CD4-positive, alpha-beta T cell treated with Interleukin-6 for 4 hours (primary cell): ENCODE measurements around the gene NR1H2.

Experiments
- DNase-seq: peaks from one replicate; pipeline ENCODE4 v3.0.0-alpha.2; 2020; ENCODE audit warnings: mixed read lengths

The NR1H2 gene

GRCh38 chr19:50406156-50406820 is 30.0 kb downstream of the NR1H2 start:
- no peak for DNase-seq

GRCh38 chr19:50406829-50407228 is 30.6 kb downstream of the NR1H2 start:
- DNase-seq: no peak

- DNase-seq: no peak
These were observed 33.1 kb downstream of the NR1H2 start for GRCh38 chr19:50409347-50409746.

GRCh38 chr19:50410109-50410508 is 33.9 kb downstream of the NR1H2 start:
- no peak for DNase-seq

GRCh38 chr19:50412419-50412818 is 36.2 kb downstream of the NR1H2 start:
- no peak for DNase-seq

- DNase-seq: no peak
These were observed 36.8 kb downstream of the NR1H2 start for GRCh38 chr19:50413096-50413495.

GRCh38 chr19:50413531-50413930 is 37.3 kb downstream of the NR1H2 start:
- DNase-seq: no peak

GRCh38 chr19:50414864-50415660 is 38.8 kb downstream of the NR1H2 start:
- DNase-seq: peak; percentile 79

GRCh38 chr19:50415661-50416033 is 39.4 kb downstream of the NR1H2 start:
- no peak for DNase-seq

GRCh38 chr19:50416034-50416977 is 40.0 kb downstream of the NR1H2 start:
- no peak for DNase-seq

- no peak for DNase-seq
These were observed 41.1 kb downstream of the NR1H2 start for GRCh38 chr19:50417111-50418081.

- no peak for DNase-seq
These were observed 42.1 kb downstream of the NR1H2 start, which contains the start of gene SPIB for GRCh38 chr19:50418176-50419021. TSS of gene SPIB (plus strand) at chr19:50418938. CDS start at chr19:50418963, 25 bp downstream.

GRCh38 chr19:50419022-50419579 is 42.8 kb downstream of the NR1H2 start:
- DNase-seq: no peak

GRCh38 chr19:50419580-50420035 is 43.4 kb downstream of the NR1H2 start:
- no peak for DNase-seq

- no peak for DNase-seq
These were observed 43.9 kb downstream of the NR1H2 start for GRCh38 chr19:50420127-50420526.

GRCh38 chr19:50420808-50421207 is 44.6 kb downstream of the NR1H2 start:
- no peak for DNase-seq

- no peak for DNase-seq
These were observed 46.4 kb downstream of the NR1H2 start for GRCh38 chr19:50422397-50423278.

- DNase-seq: no peak
These were observed 47.2 kb downstream of the NR1H2 start for GRCh38 chr19:50423279-50424113.
